ENCODE data around the gene HOXA13. TPM values are rescaled to one million over a fixed set of nuclear protein-coding genes. Genes with fewer than 3 reads are reported as not detected.

The HOXA13 gene
- total RNA-seq, 2 experiments from 2014 or later, result not detected

DNA sequence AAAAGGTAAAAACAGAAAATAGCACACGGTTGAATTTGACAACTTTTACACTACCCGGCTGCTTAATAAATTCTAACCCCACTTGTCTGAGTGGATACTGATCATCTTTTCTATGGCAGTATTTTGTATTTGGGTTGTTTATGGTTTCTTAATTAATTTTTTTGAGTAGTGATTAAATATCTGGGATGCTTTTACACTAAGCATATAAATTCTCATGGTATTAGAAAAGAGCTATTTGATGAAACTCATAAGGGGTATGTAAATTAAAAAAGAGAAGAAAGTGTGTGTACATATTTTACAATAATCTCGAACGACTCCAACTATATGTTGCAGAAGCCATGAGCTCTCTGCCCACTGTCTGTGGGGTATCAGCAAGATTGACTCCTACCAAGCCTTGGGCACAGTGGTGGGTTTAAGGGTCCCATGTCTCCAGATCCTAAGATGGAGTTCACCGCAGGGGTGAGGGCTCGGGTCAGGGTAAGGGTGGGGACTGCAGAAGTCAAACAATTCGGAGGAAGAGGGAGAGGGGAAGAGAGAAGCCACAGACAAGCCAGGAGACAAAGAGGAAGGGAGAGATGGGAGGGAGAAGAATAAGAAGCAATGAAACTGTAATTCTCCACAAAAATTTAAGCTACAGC, 7.6 kb upstream of the HOXA13 start:
- no peak for DNase-seq
- ChIA-PET CTCF (interaction anchor here (0.7 to 2.4 kb wide), 4 partner anchors 9 to 35 kb away, joined by 3 to 12 read pairs (median 4); partner anchors contain the start of gene EVX1), POLR2A (no interaction called here)
- Mint-ChIP-seq H3K36me3 (ENCODE audit: low read depth) (no peaks in the 10 kb centered on the region), H3K27ac (no peak overlapping the region), H3K4me3 (no peak overlapping the region), H3K4me1 (ENCODE audit: low read depth) (peaks cover 20% of the 10 kb centered on the region), H3K9me3 (no peaks in the 10 kb centered on the region), H3K27me3 (peaks cover 92% of the 10 kb centered on the region)
- ATAC-seq, result no peak
- intact Hi-C loops (cut with micrococcal nuclease), result loop anchor here (10.0 kb wide), 1 partner anchor 717 kb away; no protein-coding TSS in a partner anchor
- TF ChIP-seq CTCF (IDR thresholded peaks at IDR 0.05), result no peak

DNA sequence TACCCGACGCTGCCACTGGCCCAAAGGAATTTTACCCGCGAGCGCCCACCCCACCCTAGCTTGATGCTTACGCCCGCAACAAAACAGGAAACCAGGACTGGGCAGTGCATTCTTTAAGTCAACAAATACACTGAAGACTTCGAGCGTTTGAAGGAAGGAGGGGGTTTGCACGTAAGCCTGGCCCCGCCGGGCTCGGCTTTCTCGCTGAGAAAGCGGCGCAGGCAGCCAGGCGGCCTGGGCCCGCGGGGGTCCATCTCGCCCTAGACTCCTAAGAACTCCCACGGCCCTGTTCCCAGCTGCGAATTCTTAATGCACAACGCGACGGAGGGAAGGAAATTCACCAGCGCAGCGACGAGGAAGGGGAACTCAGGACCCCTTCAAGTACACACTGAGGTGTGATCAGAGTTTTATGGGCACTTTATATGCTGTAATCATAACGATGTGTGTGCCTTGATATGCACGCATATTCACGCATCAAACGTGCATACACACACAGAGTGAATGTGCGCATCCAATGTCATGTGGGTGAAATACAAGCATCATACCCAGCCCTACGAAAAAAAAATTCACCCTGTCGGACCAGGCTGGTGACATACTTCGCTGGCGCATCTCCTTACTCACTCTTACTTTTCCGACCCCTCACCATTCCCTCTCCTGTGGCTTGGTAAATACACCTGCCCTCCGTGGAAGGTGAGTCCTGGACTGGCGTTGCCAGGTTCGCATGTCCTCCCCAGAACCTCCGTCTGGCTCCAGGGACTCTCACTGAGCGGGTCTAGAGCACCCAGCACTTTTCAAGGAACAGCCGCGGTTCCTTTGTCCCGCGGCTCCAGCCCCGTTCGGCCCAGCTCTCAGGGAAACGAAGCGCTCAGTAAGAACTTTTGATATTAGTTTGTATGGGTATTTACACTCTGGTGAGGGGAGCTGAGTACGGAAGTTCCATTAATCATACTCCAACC, 5.7 kb upstream of the HOXA13 start:
- H3K9me3 Mint-ChIP-seq, result no peaks in the 10 kb centered on the region
- DNase-seq, result no peak
- no peak overlapping the region for H3K27ac Mint-ChIP-seq
- peaks cover 29% of the 10 kb centered on the region for H3K4me1 Mint-ChIP-seq (ENCODE audit: low read depth)
- ATAC-seq, result no peak
- no peak overlapping the region for H3K4me3 Mint-ChIP-seq
- no peak for TF ChIP-seq CTCF (IDR thresholded peaks at IDR 0.05)
- POLR2A ChIA-PET, result no interaction called here
- peaks cover 93% of the 10 kb centered on the region for H3K27me3 Mint-ChIP-seq
- intact Hi-C loops (cut with micrococcal nuclease), result loop anchor here (2.0 to 10.0 kb wide), 2 partner anchors 37 to 719 kb away; partner anchors contain the start of gene EVX1
- H3K36me3 Mint-ChIP-seq (ENCODE audit: low read depth), result no peaks in the 10 kb centered on the region
- CTCF ChIA-PET, result interaction anchor here (0.9 to 1.1 kb wide), 3 partner anchors 9 to 27 kb away, joined by 3 to 5 read pairs (median 4); no protein-coding TSS in a partner anchor

DNA sequence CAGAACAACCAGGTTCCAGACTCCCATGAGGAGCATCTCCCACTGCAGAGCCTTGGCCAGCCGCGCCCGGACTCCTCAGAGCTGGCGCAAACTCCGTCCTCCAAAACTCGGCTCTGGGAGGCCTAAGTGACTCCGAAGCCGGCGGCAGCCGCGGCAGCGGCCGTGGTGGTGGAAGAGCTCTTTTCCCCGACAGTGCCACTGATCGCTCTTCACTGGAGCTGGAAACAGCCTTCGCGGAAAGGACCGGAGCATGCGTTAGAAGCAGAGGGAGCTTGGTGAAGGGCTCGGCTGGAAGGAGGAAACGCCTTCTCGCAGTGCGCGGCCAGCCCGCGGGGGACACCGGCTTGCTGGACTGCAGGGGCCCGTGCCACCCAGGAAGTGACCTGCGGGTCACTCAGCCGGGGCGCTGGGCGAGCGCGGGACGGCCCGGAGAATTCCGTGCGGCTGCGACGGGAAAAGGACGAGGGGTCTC, 5.0 kb upstream of the HOXA13 start:
- intact Hi-C loops (cut with micrococcal nuclease), result loop anchor here (2.0 to 10.0 kb wide), 3 partner anchors 38 to 720 kb away; partner anchors contain the start of genes EVX1 and HOXA9
- Mint-ChIP-seq H3K27ac (no peak overlapping the region), H3K36me3 (ENCODE audit: low read depth) (no peaks in the 10 kb centered on the region), H3K4me3 (no peak overlapping the region), H3K4me1 (ENCODE audit: low read depth) (peaks cover 27% of the 10 kb centered on the region), H3K27me3 (peaks cover 90% of the 10 kb centered on the region), H3K9me3 (no peaks in the 10 kb centered on the region)
- TF ChIP-seq CTCF (IDR thresholded peaks at IDR 0.05), result no peak
- ATAC-seq, result no peak
- ChIA-PET CTCF (interaction anchor here (0.6 to 1.1 kb wide), 3 partner anchors 9 to 17 kb away, joined by 3 to 5 read pairs (median 4); no protein-coding TSS in a partner anchor), POLR2A (no interaction called here)
- no peak for DNase-seq

DNA sequence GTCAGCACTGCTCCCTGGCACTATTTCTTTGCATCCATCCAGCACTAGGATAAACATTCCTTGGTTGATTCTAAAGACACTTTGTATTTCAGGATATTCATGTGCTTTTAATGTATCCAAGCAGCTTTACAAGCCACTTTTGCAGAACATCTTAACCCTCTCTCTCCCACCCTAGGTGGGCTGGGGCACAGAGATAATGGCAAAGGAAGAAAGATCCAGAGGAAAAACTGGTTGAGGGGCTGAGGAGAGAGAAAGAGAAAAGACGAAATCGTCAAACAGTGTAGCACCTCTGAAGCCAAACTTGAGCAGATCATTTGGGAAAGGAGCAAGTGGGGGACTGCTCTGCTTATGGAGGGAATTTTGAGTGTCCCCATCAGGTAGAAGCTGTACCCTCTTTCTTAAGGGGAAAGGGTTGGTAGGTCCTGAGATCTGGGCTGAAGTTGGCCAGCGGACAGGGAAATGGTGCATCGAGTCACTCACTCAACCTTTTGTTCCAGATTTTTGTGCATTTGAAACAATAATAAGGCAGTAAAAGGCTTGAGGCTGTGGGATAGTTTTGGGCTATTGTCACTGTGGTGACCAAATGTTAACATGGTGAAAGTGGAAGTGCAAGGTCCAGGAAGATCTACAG, 4.2 kb upstream of the HOXA13 start:
- no peaks in the 10 kb centered on the region for H3K9me3 Mint-ChIP-seq
- no peak for ATAC-seq
- no peak overlapping the region for H3K4me3 Mint-ChIP-seq
- H3K36me3 Mint-ChIP-seq (ENCODE audit: low read depth), result no peaks in the 10 kb centered on the region
- TF ChIP-seq CTCF (IDR thresholded peaks at IDR 0.05), result no peak
- CTCF ChIA-PET, result interaction anchor here (0.6 to 1.1 kb wide), 3 partner anchors 8 to 16 kb away, joined by 3 to 5 read pairs (median 4); no protein-coding TSS in a partner anchor
- intact Hi-C loops (cut with micrococcal nuclease), result loop anchor here (2.0 to 10.0 kb wide), 3 partner anchors 37 to 721 kb away; partner anchors contain the start of genes EVX1 and HOXA9
- H3K27ac Mint-ChIP-seq, result no peak overlapping the region
- no peak for DNase-seq
- H3K27me3 Mint-ChIP-seq, result peaks cover 85% of the 10 kb centered on the region
- peaks cover 27% of the 10 kb centered on the region for H3K4me1 Mint-ChIP-seq (ENCODE audit: low read depth)
- POLR2A ChIA-PET, result no interaction called here
